ENCODE data around the gene WNT7B. TPM values are rescaled to one million over a fixed set of nuclear protein-coding genes. Genes with fewer than 3 reads are reported as not detected.

WNT7B gene
- 22.1 TPM for total RNA-seq

DNA sequence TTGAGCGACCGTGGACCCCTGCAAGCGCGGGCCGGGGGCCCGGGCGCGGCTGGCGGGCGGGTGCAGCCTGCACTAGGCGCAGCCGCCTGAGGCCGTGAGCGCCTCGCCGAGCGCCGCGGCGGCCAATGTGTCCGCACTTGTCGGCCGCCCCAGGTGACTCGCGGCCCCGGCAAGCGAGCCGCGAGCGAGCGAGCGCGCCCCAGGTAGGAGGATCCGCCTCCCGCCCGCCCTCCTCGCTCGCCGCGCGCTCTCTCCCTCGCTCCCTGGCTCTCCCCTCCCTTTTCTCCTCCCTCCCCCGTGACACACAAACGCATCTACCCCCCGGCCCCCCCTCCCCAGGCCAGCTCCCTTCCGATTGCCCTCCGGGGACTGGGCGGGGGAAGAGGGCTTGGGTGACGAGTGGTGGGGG, at the start of gene WNT7B:
Gene WNT7B (minus strand): TSS at position 160 of the 409 bp plus-strand sequence. CDS start 408 bp downstream, outside the sequence.
- DNase-seq (ENCODE audit: low spot score): peak; percentile 58

DNA sequence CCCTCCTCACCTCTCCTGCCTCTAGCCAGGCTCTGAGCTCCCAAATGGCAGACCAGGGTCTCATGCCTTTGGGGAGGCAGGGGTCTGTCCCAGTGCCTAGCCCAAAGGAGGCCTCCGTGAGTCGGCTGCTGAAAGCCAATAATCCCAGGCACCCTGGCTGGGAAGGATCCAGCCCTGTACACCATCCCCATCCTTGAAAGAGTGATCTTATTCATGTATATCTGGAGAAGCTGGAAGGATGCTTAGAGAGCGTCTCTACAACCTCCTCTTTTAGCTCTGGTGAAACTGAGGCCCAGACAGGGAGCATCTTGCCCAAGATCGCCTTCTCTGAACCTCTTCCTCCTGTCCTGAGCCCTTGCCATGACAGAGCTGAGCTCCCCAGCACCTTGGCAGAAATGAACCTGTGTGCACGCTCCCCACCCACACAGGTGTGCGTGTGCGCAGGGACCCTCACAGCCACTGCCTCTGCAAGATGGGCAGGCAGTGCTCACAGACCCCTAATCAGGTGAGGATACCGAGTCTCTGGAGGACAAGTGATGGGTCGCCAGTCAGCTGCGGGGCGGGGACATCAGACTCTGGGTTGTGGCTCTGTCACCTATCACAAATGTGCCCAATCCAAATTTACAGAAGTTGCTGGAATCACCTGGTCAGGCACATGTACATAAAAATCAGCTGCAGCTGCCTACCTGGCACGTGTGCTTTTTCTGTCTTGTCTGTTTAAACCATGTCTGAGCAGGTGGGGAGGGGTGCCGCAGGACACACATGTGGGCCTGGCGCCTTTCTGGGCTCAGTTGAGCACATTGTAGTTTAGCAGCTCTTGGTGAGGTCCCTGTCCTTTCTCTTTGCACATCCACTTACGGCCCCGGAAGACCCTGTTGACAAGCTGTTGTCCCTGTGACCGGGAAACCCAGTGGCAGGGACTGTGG, 49.3 kb upstream of the WNT7B start:
- DNase-seq (ENCODE audit: low spot score): no peak

GRCh38 chr22:46025225-46025972, 48.4 kb upstream of the WNT7B start:
- DNase-seq (ENCODE audit: low spot score): no peak

DNA sequence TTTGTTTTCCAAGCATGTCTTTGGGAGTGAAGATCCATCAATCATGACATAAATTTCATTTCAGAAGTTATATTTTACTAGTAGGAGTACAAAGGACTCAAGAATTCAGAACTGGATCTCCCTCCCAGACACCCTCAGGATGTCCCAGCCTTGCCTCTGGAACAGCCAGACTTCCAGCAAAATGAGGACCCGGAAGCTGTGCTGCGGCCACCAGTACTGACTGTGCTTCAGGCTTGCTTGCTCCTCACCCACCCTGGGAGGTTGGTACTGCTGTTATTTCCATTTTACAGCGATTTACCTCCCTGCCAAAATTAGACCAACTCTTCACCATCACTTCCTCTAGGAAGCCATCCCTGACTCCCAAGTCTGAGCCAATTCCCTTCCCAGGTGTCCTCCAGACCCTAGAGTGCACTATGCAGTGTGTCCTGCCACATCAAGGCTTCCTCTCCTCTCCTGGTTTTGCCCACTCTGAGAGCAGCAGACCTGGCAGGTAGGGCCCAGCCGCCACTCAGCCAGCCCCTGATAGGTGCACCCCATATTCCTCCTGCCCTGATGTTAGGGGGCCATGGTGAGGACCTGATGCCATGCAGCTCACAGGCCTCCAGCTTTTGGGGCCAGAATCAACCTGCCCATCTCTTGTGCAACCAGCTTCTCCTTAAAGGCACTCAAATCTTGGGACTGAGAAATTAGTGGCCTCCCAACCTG, 47.3 kb upstream of the WNT7B start:
- DNase-seq (ENCODE audit: low spot score): no peak

DNA sequence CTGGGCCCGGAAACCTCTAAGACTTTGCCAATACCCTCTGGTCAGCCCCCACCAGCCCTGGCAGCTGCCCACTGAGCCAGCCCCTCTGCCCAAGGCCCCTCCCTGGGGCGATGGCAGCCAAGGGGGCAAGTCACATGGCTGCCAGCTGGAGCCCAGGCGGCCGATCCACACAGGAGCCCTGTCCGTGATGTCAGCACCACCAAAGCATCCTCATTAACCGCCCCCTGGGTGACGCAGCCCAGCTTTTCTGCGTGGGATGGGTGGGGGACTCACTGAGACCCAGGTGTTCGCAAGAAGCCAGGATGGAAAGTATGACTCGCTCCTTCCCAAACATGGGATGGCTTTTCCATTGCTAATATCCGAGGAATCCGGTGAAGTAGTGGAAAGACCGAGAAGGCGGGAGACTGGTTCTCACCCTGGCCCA, 46.6 kb upstream of the WNT7B start:
- DNase-seq (ENCODE audit: low spot score): no peak

- no peak for DNase-seq (ENCODE audit: low spot score)
Measured at GRCh38 chr22:46022881-46023512, 46.0 kb upstream of the WNT7B start.

- no peak for DNase-seq (ENCODE audit: low spot score)
Measured at GRCh38 chr22:46021577-46021976, 44.6 kb upstream of the WNT7B start.

DNA sequence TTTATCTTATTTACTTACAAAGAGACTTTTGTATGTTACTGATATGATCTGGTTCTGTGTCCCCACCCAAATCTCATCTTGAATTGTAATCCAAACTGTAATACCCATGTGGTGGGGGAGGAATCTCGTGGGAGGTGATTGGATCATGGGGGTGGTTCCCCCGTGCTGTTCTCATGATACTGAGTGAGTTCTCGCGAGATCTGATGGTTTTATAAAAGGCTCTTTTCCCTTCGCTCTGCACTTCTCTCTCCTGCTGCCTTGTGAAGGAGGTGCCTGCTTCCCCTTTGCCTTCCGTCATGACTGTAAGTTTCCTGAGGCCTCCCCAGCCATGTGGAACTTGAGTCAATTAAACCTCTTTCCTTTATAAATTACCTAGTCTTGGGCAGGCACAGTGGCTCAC, 42.4 kb upstream of the WNT7B start:
- no peak for DNase-seq (ENCODE audit: low spot score)

GRCh38 chr22:46018859-46019258, 41.9 kb upstream of the WNT7B start:
- DNase-seq (ENCODE audit: low spot score): no peak

DNA sequence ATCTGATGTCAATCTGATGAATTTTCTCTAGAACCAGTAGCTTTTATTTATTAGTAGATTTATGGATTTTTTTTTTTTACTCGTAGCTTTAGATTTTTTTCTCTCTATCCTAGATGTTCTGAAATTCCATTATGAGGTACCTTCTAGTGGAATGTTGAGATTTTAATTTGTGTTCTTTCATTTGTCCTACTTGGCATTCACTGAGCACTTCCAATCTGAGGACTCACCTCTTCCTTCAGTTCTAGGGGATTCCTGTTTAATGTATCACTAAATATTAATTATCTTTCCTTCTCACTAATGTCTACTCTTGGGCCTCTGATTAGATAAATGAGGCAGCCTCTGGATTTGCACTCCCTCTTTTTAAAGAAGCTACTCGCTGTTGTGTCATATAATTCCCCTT, 40.2 kb upstream of the WNT7B start:
- DNase-seq (ENCODE audit: low spot score): no peak

DNA sequence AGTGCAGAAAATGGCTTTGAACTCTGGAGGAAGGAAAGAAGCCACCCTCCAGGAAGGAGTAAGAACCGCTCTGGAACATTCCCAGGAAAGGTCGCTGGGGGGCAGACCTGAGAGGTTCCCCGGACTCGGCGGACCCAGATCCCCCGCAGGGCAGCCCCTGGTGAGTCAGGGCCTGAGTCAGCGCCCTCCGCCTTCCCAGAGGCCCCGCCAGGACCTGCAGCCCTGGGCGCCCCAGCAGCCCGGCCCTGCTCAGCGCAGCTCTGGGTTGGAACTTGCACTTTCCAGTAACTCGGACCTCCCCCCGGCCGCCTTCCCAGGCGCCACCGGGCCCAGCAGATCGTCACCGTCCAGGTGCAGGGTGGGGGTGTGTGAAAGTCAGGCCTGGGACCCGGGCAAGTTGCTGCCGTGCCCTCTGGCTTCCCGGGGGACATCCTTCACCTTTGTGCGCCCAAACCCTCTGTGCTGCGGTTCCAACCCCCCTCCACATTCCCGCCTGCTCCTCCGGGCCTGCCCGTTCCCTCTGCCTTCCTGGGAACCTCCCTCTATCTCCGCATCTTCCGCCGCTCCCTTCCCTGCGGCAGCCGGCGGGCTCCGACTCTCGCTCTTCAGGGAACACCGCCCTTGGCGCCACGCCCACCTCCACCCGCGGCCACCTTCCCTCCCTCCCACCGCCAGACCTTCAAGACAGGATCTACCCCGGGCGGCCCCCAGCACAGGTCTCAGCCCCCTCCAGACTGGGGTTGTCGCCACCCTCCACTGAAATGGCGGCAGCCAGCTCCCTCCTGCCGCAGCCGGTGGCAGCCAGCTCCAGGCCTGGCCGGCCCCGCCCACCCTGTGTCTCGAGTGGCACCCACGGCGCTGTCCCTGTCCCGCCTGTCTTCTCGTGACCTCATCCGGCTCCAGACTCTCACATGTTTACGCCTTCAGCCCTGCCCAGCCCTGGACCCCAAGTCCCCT, 36.8 kb upstream of the WNT7B start:
- DNase-seq (ENCODE audit: low spot score): peak; percentile 92

- no peak for DNase-seq (ENCODE audit: low spot score)
Measured at GRCh38 chr22:46012881-46013281, 35.9 kb upstream of the WNT7B start.

- no peak for DNase-seq (ENCODE audit: low spot score)
Measured at GRCh38 chr22:46012182-46012880, 35.4 kb upstream of the WNT7B start.

DNA sequence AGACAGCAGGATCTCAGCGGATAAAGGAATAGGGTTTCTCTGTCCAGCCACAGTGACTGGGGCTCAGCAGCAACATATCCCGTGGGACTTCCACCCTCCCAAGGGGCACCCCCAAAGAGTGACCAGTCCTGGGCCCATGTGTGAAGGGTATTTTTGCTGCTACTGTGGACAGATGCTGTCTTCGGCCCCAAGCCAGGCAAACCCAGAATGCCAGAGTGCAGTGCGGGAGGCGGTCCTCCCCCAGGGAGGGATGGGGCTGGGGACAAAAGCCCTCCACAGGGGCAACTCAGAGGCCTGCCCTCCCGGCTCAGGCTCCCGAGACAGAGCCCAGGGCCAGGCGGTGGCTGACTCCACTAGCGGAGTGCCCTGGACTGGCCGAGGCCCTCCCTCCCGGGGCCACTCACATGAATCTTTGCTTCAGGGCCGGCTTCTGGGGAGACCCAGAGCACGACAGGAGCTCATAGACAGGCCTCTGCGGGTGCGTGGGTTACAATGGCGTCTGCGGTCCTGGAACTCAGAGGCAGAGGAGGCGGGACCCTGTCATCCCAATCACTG, 34.7 kb upstream of the WNT7B start:
- DNase-seq (ENCODE audit: low spot score): no peak

DNA sequence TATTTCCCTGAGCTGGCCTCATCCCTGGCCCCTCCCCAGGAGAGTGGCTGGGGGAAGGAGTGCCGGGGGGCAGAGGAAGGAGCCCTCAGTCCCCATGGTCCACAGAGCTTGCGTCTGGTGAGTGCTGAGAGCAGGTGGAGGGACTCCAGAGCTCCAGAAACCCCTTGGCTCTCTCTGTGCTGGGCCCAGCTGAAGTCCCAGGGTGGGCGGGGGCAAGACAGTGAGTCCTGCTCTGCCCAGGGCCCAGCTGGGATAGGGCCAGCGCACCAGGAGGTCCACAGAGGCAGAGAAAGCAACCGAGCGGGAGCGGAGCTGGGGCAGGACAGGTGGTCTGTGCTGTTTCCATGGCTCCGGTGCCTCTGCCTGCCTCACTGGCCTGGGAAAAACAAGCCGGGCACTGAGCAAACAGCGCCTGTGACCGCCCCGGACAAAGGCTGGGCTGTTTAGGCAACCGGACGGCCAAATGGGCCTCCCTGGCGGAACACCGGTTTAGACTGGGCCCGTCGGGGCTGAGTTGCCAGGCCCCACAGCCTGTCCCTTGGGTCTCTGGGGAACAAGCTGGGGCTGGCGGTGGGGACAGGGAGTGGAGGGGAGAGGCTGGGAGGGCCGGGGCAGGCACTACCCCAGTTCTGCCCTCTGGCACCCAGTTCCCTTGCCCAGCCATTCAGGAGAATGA, 34.1 kb upstream of the WNT7B start:
- DNase-seq (ENCODE audit: low spot score): no peak

GRCh38 chr22:46010207-46010867, 33.4 kb upstream of the WNT7B start:
- DNase-seq (ENCODE audit: low spot score): no peak

GRCh38 chr22:46009730-46010129, 32.8 kb upstream of the WNT7B start:
- DNase-seq (ENCODE audit: low spot score): no peak

GRCh38 chr22:46008836-46009596, 32.1 kb upstream of the WNT7B start:
- no peak for DNase-seq (ENCODE audit: low spot score)
